ENCODE data around the gene CD22.

The CD22 gene

GRCh38 chr19:35341006-35341405 lies 12.0 kb downstream of the CD22 start:
- Histone ChIP-seq H3K4me3 (no peak overlapping the region), H3K27ac (no peak overlapping the region), H3K36me3 (no peaks in the 10 kb centered on the region), H3K9me3 (no peaks in the 10 kb centered on the region), H3K27me3 (peaks cover 0 to 2% of the 10 kb centered on the region in 2 donors), H3K4me1 (no peaks in the 10 kb centered on the region)
- TF ChIP-seq, protein P1, sequence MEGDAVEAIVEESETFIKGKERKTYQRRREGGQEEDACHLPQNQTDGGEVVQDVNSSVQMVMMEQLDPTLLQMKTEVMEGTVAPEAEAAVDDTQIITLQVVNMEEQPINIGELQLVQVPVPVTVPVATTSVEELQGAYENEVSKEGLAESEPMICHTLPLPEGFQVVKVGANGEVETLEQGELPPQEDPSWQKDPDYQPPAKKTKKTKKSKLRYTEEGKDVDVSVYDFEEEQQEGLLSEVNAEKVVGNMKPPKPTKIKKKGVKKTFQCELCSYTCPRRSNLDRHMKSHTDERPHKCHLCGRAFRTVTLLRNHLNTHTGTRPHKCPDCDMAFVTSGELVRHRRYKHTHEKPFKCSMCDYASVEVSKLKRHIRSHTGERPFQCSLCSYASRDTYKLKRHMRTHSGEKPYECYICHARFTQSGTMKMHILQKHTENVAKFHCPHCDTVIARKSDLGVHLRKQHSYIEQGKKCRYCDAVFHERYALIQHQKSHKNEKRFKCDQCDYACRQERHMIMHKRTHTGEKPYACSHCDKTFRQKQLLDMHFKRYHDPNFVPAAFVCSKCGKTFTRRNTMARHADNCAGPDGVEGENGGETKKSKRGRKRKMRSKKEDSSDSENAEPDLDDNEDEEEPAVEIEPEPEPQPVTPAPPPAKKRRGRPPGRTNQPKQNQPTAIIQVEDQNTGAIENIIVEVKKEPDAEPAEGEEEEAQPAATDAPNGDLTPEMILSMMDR (IDR thresholded peaks at IDR 0.05) = no peak
- no peak for DNase-seq
- intact Hi-C loops (cut with DNase I; ENCODE audit: low total_unique reads) = no loop called here

GRCh38 chr19:35341565-35342225 lies 12.7 kb downstream of the CD22 start:
- peaks cover 0 to 2% of the 10 kb centered on the region in 2 donors for H3K27me3 ChIP-seq

DNA sequence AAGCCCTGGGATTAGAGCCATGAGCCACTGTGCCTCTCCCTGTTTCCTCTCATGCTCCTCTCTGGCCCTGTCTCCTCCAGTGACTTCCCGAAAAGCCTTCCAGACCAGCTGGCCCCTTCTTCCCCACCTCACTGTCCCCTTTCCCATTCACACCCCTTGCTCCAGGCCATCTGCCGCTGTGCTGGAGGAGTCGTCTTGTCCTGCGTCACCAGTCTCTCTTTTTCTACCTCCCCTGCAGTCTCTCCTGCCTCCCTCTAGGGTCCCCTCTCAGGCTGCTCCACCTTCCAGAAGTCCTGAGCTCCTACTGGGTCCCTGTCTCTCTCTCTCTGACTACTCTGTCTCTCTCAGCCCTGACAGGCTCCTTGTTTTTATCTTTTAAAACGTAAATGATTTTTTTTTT lies 13.4 kb downstream of the CD22 start:
- H3K9me3 ChIP-seq = no peaks in the 10 kb centered on the region
- no peaks in the 10 kb centered on the region for H3K36me3 ChIP-seq
- peaks cover 0 to 2% of the 10 kb centered on the region in 2 donors for H3K27me3 ChIP-seq
- no peak for DNase-seq
- H3K4me1 ChIP-seq = no peaks in the 10 kb centered on the region
- intact Hi-C loops (cut with DNase I; ENCODE audit: low total_unique reads) = no loop called here
- no peak overlapping the region for H3K27ac ChIP-seq
- no peak overlapping the region for H3K4me3 ChIP-seq
- TF ChIP-seq, protein P1 (IDR thresholded peaks at IDR 0.05) = no peak

More at GRCh38 chr19:35341565-35342225, 12.7 kb downstream of the CD22 start:
- no peaks in the 10 kb centered on the region for H3K9me3 ChIP-seq
- no peak overlapping the region for H3K4me3 ChIP-seq
- no peaks in the 10 kb centered on the region for H3K36me3 ChIP-seq
- DNase-seq = no peak
- intact Hi-C loops (cut with DNase I; ENCODE audit: low total_unique reads) = no loop called here
- TF ChIP-seq, protein P1 (IDR thresholded peaks at IDR 0.05) = no peak
- no peaks in the 10 kb centered on the region for H3K4me1 ChIP-seq
- no peak overlapping the region for H3K27ac ChIP-seq

DNA sequence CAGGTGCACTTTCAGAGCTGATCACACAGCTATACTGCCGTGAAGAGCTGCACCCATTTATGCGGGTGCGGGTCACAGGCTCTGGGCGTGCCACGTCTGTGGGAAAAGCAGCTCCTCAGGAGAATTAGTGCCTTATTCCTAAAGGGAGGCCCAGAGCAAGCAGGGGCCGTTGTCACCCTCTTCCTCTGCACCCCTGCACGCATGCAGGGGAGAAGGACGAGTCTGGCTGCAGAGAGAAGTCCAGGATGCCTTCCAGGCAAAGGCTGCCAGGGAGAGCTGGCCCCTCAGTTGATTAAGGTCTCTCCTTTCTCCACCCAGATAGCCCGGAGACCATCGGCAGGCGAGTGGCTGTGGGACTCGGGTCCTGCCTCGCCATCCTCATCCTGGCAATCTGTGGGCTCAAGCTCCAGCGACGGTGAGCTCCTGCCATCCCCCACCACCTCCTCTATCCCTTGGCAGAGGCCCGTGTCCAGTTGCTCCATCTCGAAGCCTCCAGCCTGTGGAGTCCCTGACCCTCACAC lies 15.6 kb downstream of the CD22 start:
- intact Hi-C loops (cut with DNase I; ENCODE audit: low total_unique reads) = no loop called here

GRCh38 chr19:35345671-35346111 lies 16.7 kb downstream of the CD22 start:
- no peaks in the 10 kb centered on the region for H3K36me3 ChIP-seq
- no peaks in the 10 kb centered on the region for H3K4me1 ChIP-seq
- peaks cover 0 to 18% of the 10 kb centered on the region in 2 donors for H3K27me3 ChIP-seq
- DNase-seq = peak in 1 of 2 donors; percentile 31
- H3K27ac ChIP-seq = no peak overlapping the region
- intact Hi-C loops (cut with DNase I; ENCODE audit: low total_unique reads) = no loop called here
- no peak overlapping the region for H3K4me3 ChIP-seq
- TF ChIP-seq, protein P1 (IDR thresholded peaks at IDR 0.05) = no peak
- H3K9me3 ChIP-seq = no peaks in the 10 kb centered on the region

More for the DNA sequence above, 15.6 kb downstream of the CD22 start:
- no peaks in the 10 kb centered on the region for H3K9me3 ChIP-seq
- H3K27me3 ChIP-seq = peaks cover 0 to 8% of the 10 kb centered on the region in 2 donors
- DNase-seq = peak in 1 of 2 donors; percentile 35
- TF ChIP-seq, protein P1 (IDR thresholded peaks at IDR 0.05) = no peak
- no peaks in the 10 kb centered on the region for H3K4me1 ChIP-seq
- no peak overlapping the region for H3K27ac ChIP-seq
- no peaks in the 10 kb centered on the region for H3K36me3 ChIP-seq
- no peak overlapping the region for H3K4me3 ChIP-seq

Data from tibial artery (tissue), 4 donors.